Dermis blood vessel endothelial cell (primary cell): Measurements from ENCODE around the gene HS6ST3. TPM values are rescaled to one million over a fixed set of nuclear protein-coding genes. Genes with fewer than 3 reads are reported as not detected.

Experiments
- DNase-seq: peaks from one replicate; pipeline ENCODE4 v3.0.0; 2010
- total RNA-seq: library from RNA; depleted of rRNA; stranded (reverse); fragments of >200 nt; gene quantifications from 2 replicates; pipeline ENCODE4 v1.2.3, GENCODE V29; 2014

The HS6ST3 gene
- total RNA-seq, 1 donor from 2014 or later: not detected

DNA sequence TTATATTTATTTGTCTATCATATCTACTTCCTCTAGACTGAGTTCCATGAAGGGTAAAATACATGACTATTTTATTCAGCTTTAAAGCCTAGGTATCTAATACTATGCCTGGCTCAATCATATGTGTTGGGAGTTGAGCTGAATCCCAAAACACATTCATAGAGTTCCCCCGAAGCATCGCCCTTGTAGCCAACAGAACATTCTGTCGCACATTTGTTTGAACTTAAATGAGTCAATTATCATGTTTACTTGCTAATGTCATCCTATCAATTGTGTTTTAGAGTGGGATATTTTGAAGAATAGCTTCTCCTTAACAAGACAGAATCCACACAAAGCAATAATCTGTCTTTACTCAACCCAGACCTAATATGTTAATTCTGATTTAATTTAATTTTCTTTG is 252.4 kb downstream of the HS6ST3 start:
- DNase-seq: no peak

- no peak for DNase-seq
Measured at GRCh38 chr13:96342852-96343465, 253.1 kb downstream of the HS6ST3 start.

GRCh38 chr13:96346921-96347320 is 257.0 kb downstream of the HS6ST3 start:
- no peak for DNase-seq

DNA sequence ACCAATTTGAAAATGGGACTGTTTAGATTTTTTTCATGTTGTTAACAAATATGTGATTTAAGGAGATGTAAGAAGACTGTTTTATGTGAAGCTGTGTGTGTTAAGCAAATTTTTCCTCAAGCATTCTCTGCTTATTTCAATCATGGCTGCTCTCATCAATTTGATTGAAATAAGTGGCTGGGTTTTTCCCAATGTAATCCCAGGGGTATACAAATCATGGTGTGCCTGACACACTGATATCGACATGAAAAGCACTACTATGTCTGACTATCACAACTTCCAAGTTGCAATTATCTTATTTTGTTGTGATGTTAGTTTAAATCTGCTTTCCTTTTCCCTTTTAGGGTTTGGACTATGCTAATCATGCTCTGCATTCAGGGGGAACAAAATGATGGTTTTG is 283.7 kb downstream of the HS6ST3 start:
- no peak for DNase-seq

- no peak for DNase-seq
Measured at GRCh38 chr13:96377835-96378234, 287.9 kb downstream of the HS6ST3 start.

DNA sequence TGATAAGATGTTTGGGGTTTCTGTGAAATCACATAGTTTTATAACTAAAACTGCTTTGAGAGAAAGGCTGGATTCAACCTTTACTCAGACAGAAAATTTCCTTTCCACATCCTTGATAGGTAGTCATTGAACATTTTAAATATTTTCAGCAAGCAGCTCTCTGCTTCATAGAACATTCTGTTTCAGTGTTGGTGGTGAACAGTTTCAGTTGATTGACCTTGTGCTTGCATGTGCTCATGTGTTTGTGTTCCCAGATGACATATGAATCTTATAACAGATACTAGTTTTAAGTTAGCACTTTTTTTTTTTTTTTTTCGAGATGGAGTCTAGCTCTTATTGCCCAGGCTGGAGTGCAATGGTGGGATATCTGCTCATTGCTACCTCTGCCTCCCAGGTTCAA is 290.1 kb downstream of the HS6ST3 start:
- DNase-seq: no peak

- DNase-seq: no peak
Measured at GRCh38 chr13:96381681-96382080, 291.8 kb downstream of the HS6ST3 start.

GRCh38 chr13:96388598-96388997 is 298.7 kb downstream of the HS6ST3 start:
- DNase-seq: no peak

GRCh38 chr13:96391606-96392005 is 301.7 kb downstream of the HS6ST3 start:
- no peak for DNase-seq

DNA sequence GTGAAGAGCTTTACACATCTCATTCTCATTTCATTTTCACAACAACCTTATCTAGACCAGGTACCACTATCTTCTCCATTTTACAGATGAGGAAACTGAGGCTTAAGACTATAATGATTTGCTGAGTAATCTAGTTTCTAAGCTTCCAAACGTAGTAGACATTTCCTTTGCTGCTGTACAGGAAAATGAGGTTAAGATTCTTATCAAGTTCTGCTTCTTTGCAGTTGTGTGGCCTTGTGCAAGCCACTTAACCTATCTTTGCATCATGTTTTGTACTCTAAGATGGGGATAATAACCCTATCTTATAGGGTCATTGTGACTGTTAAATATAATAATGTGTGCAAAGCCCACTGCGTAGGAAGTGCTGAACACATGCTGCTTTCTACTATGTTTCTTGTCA is 307.9 kb downstream of the HS6ST3 start:
- DNase-seq: no peak

DNA sequence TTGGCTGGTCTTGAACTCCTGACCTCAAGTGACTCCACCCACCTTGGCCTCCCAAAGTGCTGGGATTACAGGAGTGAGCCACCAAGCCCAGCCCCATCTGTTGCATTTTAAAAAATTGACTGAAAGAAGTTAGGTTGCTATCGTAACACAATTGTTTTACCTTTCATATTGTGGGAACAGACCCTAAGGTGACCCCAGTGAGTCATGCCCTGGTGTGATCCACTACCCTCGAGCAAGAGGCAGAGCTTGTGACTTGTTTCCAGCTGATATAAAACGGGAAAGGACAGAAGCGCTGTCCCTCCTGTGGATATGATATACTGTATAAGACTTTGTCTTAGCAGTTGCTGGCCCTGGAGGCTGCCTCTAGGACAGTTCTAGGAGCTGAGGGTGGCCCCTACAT is 308.6 kb downstream of the HS6ST3 start:
- DNase-seq: no peak

GRCh38 chr13:96403241-96403640 is 313.3 kb downstream of the HS6ST3 start:
- no peak for DNase-seq

- DNase-seq: no peak
Measured at GRCh38 chr13:96403651-96404050, 313.7 kb downstream of the HS6ST3 start.

DNA sequence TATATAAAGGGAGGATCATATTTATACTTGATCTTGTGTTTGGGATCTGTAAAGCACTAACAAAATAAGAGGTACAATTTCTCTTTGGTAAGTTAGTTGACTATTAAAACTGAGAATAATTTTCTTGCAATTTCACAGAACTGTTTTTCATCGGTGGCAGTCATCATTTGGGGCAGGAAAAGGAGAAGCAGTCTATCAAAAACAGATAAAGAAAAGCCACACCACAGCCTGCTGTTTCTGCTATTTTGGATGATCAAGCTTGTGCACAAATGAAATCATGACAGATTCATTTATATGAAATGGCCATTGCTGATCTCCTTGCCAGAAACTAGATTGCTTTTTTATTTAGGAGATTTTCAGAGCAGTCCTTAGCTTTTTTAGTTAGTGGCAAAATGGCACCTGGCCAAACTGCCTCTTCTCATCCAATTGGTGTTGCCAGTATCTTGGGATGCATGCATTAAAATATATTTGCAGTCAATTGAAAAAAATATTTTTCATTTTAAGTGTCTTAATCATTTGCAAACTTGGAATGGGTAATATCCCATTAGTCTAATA is 326.0 kb downstream of the HS6ST3 start:
- no peak for DNase-seq

GRCh38 chr13:96417939-96418685 is 328.2 kb downstream of the HS6ST3 start:
- no peak for DNase-seq

DNA sequence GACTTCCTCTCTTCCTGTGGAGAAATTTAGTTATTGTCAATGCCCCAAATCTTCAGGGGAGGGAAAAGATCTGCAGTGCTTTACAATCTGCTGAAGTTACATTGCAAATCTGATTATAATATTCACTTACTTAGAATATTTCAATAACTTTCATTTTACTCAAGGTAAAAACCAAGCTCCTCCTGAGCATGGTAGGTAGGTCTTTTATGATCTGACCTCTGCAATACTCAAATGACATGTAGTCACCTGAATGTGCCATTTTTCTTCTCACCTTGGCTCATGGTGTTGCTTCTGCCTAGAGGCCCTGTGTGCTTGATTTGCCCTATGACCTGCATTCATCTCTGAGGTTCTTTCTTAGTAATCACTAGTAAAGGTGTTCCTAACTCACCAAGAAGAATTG is 331.4 kb downstream of the HS6ST3 start:
- DNase-seq: no peak

DNA sequence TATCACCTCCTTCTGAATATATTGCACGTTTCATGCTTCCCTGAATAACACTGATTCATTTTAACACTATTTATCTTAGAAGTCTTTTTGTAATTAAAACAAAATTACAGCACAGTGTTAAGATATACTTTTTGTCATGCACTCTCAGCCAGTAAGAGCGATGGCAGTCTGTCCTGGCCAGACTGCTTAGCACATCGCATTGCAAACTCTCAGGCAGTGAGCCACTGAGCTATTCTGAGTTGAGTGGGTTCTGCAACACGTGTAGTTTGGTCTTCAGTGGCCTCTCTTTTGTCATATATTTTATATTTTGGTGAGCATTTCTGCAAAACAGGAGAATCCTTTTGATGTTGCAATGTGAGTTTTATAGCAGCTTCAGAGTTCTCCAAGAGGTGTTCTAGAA is 332.1 kb downstream of the HS6ST3 start:
- DNase-seq: no peak

DNA sequence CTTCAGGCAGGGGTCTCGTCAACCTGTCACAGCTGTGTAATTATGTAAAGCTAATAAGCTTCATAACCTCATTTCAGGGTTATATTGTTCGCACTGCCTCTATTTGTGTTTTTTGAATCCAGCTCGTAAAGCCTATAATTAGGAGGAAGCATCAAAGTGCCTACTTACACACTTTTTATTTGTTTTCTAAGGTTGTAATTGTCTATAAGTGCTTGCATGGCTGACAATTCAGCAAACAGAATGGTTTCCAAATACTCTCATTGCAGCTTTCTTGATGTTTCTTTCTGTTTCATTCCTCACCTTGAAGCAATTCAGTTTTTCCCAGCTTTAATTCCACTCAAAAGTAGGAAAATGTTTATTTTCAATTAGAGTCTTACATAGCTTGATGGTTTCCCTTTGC is 336.3 kb downstream of the HS6ST3 start:
- no peak for DNase-seq

GRCh38 chr13:96428911-96429310 is 339.0 kb downstream of the HS6ST3 start:
- no peak for DNase-seq

GRCh38 chr13:96431044-96431581 is 341.2 kb downstream of the HS6ST3 start:
- no peak for DNase-seq

- DNase-seq: no peak
Measured at GRCh38 chr13:96444676-96445075, 354.8 kb downstream of the HS6ST3 start.

DNA sequence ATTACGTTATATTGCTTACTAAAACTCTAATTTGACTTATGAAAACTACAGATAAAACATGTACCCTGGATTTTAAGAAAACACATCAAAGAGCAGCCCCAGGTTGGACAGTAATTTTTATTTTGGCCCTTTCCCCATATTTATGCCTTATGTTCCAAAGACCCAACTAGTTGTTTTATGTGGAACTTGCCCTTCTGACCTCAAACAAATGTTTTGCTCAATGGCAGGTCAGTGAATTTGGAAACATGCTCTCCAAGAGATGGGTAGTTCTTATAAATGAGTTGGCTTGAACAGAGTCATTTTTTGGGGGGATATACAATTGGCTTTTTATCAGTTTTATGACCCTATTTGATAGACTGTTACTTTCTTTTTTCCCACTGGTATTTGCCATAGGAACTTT is 360.0 kb downstream of the HS6ST3 start:
- DNase-seq: no peak

DNA sequence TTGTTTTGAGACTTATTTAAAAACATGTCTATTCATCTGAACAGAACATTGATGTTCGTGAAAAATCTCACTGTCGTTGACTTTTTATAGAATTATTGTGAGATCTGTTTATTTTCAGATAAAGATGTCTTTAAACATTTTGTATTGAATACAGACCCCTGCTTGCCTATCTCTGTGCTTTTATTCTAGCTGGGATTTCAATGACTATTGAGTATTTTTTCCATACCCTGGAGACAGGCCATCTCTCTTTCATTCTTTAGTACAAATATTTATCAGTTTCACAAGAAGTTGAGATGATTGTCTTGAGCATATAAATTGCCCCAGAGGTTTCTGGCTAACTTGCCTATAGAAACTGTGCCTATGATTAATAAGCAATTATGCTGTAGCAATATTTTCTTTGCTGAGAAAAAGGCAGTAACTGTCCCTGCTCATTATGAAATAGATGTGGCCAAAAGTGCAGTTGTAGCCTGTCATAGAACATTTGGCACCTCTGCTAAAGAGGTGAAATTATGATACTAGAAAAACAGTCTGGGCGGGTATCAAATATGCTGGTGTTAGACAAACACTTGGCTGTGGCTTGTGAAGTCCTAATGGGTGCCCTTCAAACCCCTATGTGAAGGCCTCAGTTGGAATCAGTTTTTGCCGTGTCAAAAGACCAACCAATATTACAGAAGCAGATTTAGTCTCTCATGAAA is 360.6 kb downstream of the HS6ST3 start:
- no peak for DNase-seq
